Neural progenitor cell (in vitro differentiated cells): ENCODE results near the gene RHOBTB3.

Source experiments
- EZH2 ChIP-seq: fragments of 200-600 bp; sonication (generic); IDR thresholded peaks from 2 replicates; pipeline ENCODE4 v1.6.1; 2017; ENCODE audit warnings: antibody characterized with exemption, mild to moderate bottlenecking, moderate library complexity
- EZH2phosphoT487 ChIP-seq: fragments of 200-600 bp; sonication (generic); IDR thresholded peaks from 2 replicates; pipeline ENCODE4 v1.6.1; 2017; ENCODE audit warnings: antibody characterized with exemption
- TF ChIP-seq, protein P1 (sequence below): fragments of 200-600 bp; sonication (generic); IDR thresholded peaks from 2 replicates; pipeline ENCODE4 v1.5.1; 2017; ENCODE audit warnings: antibody characterized with exemption, mild to moderate bottlenecking

DNA sequence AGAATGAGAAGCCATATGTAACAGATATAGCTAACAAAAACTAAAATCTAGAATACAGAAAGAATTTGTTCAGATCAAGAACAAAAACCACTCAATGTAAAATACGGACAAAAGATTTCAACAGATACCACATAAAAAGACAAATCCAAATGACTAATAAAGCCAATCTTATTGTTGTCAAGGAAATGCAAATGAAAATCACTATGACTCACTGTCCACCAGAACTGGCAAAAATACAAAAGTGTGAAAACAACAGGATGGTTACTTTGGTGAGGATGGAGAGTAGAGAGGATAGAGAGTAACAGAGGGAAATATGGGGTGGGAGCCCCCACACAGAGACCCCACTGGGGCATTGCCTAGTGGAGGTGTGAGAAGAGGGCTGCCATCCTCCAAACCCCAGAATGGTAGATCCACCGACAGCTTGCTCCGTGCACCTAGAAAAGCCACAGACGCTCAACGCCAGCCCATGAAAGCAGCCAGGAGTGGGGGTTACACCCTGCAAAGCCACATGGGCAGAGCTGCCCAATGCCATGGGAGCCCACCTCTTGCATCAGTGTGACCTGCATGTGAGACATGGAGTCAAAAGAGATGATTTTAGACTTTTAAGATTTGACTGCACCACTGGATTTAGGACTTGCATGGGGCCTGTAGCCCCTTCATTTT lies 15.2 kb upstream of the RHOBTB3 start:
- TF ChIP-seq, protein P1, sequence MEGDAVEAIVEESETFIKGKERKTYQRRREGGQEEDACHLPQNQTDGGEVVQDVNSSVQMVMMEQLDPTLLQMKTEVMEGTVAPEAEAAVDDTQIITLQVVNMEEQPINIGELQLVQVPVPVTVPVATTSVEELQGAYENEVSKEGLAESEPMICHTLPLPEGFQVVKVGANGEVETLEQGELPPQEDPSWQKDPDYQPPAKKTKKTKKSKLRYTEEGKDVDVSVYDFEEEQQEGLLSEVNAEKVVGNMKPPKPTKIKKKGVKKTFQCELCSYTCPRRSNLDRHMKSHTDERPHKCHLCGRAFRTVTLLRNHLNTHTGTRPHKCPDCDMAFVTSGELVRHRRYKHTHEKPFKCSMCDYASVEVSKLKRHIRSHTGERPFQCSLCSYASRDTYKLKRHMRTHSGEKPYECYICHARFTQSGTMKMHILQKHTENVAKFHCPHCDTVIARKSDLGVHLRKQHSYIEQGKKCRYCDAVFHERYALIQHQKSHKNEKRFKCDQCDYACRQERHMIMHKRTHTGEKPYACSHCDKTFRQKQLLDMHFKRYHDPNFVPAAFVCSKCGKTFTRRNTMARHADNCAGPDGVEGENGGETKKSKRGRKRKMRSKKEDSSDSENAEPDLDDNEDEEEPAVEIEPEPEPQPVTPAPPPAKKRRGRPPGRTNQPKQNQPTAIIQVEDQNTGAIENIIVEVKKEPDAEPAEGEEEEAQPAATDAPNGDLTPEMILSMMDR, result no peak
- TF ChIP-seq EZH2phosphoT487 (no peak), EZH2 (no peak)
